ENCODE results near the gene SF3B2.

GRCh38 chr11:66055021-66055420, 2.9 kb downstream of the SF3B2 start:
- TF ChIP-seq POLR2A (IDR thresholded peaks at IDR 0.05; ENCODE audit: borderline replicate concordance, extremely low read depth, insufficient read depth, insufficient read length) (no peak), SIN3A (IDR thresholded peaks at IDR 0.05; ENCODE audit: low read depth) (no peak), FOSL1 (IDR thresholded peaks at IDR 0.05; ENCODE audit: low read depth) (no peak), EZH2phosphoT487 (IDR thresholded peaks at IDR 0.05; ENCODE audit: borderline replicate concordance) (no peak), EZH2 (IDR thresholded peaks at IDR 0.05) (no peak), TCF7L2 (IDR thresholded peaks at IDR 0.05; ENCODE audit: borderline replicate concordance, extremely low read depth, insufficient read depth, insufficient read length) (no peak), ELF1 (IDR thresholded peaks at IDR 0.05; ENCODE audit: borderline replicate concordance, low read depth) (no peak), ZNF274 (IDR thresholded peaks at IDR 0.05; ENCODE audit: low read depth, low read length) (no peak), CEBPB (IDR thresholded peaks at IDR 0.05; ENCODE audit: low read depth) (no peak), SP1 (IDR thresholded peaks at IDR 0.05; ENCODE audit: low read depth) (no peak), RAD21 (IDR thresholded peaks at IDR 0.05; ENCODE audit: low read depth) (no peak)
- TF ChIP-seq, protein P1, sequence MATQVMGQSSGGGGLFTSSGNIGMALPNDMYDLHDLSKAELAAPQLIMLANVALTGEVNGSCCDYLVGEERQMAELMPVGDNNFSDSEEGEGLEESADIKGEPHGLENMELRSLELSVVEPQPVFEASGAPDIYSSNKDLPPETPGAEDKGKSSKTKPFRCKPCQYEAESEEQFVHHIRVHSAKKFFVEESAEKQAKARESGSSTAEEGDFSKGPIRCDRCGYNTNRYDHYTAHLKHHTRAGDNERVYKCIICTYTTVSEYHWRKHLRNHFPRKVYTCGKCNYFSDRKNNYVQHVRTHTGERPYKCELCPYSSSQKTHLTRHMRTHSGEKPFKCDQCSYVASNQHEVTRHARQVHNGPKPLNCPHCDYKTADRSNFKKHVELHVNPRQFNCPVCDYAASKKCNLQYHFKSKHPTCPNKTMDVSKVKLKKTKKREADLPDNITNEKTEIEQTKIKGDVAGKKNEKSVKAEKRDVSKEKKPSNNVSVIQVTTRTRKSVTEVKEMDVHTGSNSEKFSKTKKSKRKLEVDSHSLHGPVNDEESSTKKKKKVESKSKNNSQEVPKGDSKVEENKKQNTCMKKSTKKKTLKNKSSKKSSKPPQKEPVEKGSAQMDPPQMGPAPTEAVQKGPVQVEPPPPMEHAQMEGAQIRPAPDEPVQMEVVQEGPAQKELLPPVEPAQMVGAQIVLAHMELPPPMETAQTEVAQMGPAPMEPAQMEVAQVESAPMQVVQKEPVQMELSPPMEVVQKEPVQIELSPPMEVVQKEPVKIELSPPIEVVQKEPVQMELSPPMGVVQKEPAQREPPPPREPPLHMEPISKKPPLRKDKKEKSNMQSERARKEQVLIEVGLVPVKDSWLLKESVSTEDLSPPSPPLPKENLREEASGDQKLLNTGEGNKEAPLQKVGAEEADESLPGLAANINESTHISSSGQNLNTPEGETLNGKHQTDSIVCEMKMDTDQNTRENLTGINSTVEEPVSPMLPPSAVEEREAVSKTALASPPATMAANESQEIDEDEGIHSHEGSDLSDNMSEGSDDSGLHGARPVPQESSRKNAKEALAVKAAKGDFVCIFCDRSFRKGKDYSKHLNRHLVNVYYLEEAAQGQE (IDR thresholded peaks at IDR 0.05; ENCODE audit: low read depth), result no peak
- TF ChIP-seq, protein P2, sequence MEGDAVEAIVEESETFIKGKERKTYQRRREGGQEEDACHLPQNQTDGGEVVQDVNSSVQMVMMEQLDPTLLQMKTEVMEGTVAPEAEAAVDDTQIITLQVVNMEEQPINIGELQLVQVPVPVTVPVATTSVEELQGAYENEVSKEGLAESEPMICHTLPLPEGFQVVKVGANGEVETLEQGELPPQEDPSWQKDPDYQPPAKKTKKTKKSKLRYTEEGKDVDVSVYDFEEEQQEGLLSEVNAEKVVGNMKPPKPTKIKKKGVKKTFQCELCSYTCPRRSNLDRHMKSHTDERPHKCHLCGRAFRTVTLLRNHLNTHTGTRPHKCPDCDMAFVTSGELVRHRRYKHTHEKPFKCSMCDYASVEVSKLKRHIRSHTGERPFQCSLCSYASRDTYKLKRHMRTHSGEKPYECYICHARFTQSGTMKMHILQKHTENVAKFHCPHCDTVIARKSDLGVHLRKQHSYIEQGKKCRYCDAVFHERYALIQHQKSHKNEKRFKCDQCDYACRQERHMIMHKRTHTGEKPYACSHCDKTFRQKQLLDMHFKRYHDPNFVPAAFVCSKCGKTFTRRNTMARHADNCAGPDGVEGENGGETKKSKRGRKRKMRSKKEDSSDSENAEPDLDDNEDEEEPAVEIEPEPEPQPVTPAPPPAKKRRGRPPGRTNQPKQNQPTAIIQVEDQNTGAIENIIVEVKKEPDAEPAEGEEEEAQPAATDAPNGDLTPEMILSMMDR (IDR thresholded peaks at IDR 0.05 in 2 of 3, conservative IDR thresholded peaks at IDR 0.05 in 1 of 3; ENCODE audit: borderline replicate concordance in 1 of 3, insufficient read depth in 1 of 3, low read depth in 2 of 3, low read length in 2 of 3), result no peak
